ENCODE results near the gene NDUFS1. TPM values are rescaled to one million over a fixed set of nuclear protein-coding genes. Genes with fewer than 3 reads are reported as not detected.
"Not testable (repeated sequence)": the region's sequence is repeated elsewhere in the genome, so short reads cannot be mapped to it uniquely, and the experiment has no call there.

The NDUFS1 gene
- total RNA-seq, 4 donors from 2014 or later = 50.9 to 162 (median 82.8) TPM

DNA sequence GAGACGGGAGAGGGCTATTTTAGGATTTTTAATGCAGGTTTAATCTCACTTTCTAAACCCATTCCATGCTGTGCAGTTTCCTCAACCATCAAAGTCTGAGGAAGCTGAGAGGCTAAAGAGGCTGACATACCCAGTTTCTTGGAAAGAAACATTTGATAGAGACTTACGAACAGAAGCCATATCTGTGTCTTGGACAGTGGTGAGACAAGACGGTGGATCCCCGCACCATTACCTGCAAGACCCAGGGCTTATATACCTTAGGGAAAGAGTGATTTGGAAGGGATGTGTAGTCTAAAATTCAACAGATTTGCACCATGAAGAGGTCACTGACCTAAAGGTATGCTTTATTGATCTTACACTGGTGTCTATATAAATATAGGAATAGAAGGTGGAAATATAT is 13.9 kb upstream of the NDUFS1 start:
- 90 to 96% methylated on average over 4 of the region's 4 CpGs for WGBS, 2 donors
- Histone ChIP-seq H3K4me3 (replicated peaks in 1 of 3) (no peak overlapping the region), H3K9me3 (no peaks in the 10 kb centered on the region), H3K4me1 (no peaks in the 10 kb centered on the region), H3K27ac (no peak overlapping the region), H3K27me3 (no peaks in the 10 kb centered on the region), H3K36me3 (no peaks in the 10 kb centered on the region)
- DNase-seq = no peak
- intact Hi-C loops (cut with DNase I) = no loop called here
- TF ChIP-seq POLR2A (IDR thresholded peaks at IDR 0.05) = no peak
- TF ChIP-seq, protein P1, sequence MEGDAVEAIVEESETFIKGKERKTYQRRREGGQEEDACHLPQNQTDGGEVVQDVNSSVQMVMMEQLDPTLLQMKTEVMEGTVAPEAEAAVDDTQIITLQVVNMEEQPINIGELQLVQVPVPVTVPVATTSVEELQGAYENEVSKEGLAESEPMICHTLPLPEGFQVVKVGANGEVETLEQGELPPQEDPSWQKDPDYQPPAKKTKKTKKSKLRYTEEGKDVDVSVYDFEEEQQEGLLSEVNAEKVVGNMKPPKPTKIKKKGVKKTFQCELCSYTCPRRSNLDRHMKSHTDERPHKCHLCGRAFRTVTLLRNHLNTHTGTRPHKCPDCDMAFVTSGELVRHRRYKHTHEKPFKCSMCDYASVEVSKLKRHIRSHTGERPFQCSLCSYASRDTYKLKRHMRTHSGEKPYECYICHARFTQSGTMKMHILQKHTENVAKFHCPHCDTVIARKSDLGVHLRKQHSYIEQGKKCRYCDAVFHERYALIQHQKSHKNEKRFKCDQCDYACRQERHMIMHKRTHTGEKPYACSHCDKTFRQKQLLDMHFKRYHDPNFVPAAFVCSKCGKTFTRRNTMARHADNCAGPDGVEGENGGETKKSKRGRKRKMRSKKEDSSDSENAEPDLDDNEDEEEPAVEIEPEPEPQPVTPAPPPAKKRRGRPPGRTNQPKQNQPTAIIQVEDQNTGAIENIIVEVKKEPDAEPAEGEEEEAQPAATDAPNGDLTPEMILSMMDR (IDR thresholded peaks at IDR 0.05) = no peak

DNA sequence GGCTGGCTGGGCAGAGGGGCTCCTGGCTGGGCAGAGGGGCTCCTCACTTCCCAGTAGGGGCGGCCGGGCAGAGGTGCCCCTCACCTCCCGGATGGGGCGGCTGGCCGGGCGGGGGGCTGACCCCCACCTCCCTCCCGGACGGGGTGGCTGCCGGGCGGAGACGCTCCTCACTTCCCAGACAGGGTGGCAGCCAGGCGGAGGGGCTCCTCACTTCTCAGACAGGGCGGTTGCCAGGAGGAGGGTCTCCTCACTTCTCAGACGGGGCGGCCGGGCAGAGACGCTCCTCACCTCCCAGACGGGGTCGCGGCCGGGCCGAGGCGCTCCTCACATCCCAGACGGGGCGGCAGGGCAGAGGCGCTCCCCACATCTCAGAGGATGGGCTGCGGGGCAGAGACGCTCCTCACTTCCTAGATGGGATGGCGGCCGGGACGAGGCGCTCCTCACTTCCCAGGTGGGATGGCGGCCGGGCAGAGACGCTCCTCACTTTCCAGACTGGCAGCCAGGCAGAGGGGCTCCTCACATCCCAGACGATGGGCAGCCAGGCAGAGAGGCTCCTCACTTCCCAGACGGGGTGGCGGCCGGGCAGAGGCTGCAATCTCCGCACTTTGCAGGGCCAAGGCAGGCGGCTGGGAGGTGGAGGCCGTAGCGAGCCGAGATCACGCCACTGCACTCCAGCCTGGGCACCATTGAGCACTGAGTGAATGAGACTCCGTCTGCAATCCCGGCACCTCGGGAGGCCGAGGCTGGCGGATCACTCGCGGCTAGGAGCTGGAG is 12.6 kb upstream of the NDUFS1 start:
- DNase-seq; H3K4me3 ChIP-seq (replicated peaks in 1 of 3); H3K27me3 ChIP-seq; intact Hi-C loops (cut with DNase I); H3K36me3 ChIP-seq; H3K9me3 ChIP-seq; H3K4me1 ChIP-seq; H3K27ac ChIP-seq: not testable (repeated sequence)
- WGBS, 2 donors = 97% methylated on average over 19 of the region's 52 CpGs; no CpG with 5 or more reads in 1 of the 2 donors

DNA sequence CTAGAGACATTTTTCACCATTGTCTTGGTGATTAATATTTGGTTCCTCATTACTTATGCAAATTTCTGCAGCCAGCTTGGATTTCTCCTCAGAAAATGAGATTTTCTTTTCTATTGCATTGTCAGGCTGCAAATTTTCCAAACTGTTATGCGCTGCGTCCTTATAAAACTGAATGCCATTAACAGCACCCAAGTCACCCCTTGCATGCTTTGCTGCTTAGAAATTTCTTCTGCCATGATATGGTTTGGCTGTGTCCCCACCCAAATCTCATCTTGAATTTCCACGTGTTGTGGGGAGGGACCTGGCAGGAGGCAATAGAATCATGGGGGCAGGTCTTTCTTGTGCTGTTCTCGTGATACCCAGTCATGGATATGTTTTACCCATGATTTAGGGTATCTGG is 9.0 kb upstream of the NDUFS1 start:
- DNase-seq; H3K27ac ChIP-seq; H3K4me1 ChIP-seq; H3K4me3 ChIP-seq (replicated peaks in 1 of 3); H3K36me3 ChIP-seq; H3K27me3 ChIP-seq; intact Hi-C loops (cut with DNase I); H3K9me3 ChIP-seq: not testable (repeated sequence)
- WGBS, 2 donors = 94 to 98% methylated on average over 4 of the region's 4 CpGs

DNA sequence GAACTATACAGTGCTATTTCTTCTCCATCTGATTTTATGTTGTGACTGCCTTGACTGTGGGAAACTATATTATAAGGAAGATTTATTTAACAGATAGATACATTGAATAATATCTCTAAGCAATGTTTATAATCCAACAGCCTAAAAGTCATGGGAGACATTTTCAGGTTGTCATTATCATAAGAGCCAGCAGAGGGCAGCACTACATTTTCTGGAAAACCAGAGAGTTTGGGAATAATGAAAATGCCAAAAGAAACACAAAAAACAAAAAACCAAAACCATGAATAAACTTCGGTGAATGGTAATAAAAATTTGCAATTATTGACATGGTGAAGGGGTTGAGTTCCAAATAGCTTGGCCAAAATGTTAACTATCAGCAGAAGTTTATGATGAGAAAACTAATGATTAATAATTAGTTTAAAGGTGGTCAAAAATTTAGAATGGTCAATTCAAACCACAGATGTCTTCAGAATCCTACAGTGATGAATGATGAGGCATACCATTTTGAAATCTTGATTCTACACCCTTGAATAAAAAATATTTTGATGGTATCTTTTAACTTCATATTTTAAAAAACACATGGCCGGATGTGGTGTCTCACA is 5.1 kb upstream of the NDUFS1 start:
- WGBS, 2 donors = 69 to 73% methylated on average over 2 of the region's 2 CpGs
- Histone ChIP-seq H3K36me3 (peaks cover 13 to 28% of the 10 kb centered on the region in 2 donors), H3K27ac (no peak overlapping the region), H3K4me1 (peaks cover 4 to 11% of the 10 kb centered on the region in 2 donors), H3K9me3 (no peaks in the 10 kb centered on the region), H3K4me3 (replicated peaks in 1 of 3) (no peak overlapping the region), H3K27me3 (no peaks in the 10 kb centered on the region)
- TF ChIP-seq, protein P1 (IDR thresholded peaks at IDR 0.05) = peak; percentile 52 to 75 (median 63)
- no peak for TF ChIP-seq POLR2A (IDR thresholded peaks at IDR 0.05)
- peak in 1 of 2 donors; percentile 4 for DNase-seq
- intact Hi-C loops (cut with DNase I) = no loop called here

DNA sequence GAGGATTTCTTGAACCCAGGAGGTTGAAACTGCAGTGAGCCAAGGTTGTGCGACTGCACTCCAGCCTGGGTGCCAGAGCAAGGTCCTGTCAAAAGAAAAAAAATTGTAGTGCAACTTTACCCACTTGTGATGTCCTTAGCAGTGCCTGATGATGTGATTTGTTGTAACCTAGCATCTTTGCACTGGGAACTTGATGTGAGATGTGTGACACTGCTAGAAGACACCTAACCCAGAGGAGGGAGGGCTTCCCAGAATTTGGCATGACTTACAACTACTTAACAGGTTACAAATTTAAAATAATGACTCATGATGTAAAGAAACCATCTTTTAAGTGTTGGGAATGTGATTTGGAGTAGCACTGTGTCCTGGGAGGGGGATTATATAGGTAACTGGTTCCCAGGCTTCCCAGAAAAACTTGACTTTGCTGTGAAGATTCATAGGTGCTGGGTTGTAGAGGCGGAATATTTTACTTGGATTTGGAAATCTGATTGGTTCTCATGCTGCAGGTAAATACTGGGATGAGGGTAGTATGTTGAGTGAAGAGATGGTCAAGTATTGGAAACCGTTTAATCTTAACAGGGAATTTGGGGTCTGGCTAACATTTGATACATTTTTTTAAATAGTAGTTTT is 4.1 kb upstream of the NDUFS1 start:
- WGBS, 2 donors = 85 to 95% methylated on average over 3 of the region's 3 CpGs
- intact Hi-C loops (cut with DNase I) = no loop called here
- TF ChIP-seq, protein P1 (IDR thresholded peaks at IDR 0.05) = no peak
- TF ChIP-seq POLR2A (IDR thresholded peaks at IDR 0.05) = no peak

DNA sequence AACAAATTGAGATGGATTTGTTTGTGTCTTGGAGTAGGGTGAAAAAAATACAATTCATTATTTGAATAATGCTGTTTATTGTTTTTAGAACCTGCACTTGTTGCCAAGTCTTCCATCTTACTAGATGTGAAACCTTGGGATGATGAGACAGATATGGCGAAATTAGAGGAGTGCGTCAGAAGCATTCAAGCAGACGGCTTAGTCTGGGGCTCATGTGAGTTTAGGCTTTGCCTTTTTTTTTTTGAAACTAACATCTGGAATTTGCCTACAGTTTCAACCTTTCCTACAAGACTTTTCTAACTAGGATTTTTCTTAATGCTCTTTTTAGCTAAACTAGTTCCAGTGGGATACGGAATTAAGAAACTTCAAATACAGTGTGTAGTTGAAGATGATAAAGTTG is 3.2 kb upstream of the NDUFS1 start:
- DNase-seq; H3K27me3 ChIP-seq; intact Hi-C loops (cut with DNase I); H3K9me3 ChIP-seq; H3K27ac ChIP-seq; H3K4me3 ChIP-seq (replicated peaks in 1 of 3): not testable (repeated sequence)
- peaks cover 13 to 28% of the 10 kb centered on the region in 2 donors for H3K36me3 ChIP-seq
- H3K4me1 ChIP-seq = peaks cover 7 to 20% of the 10 kb centered on the region in 2 donors
- WGBS, 2 donors = 93 to 96% methylated on average over 4 of the region's 4 CpGs

More for the DNA sequence above, 4.1 kb upstream of the NDUFS1 start:
- DNase-seq = no peak
- Histone ChIP-seq H3K9me3 (no peaks in the 10 kb centered on the region), H3K27me3 (no peaks in the 10 kb centered on the region), H3K4me3 (replicated peaks in 1 of 3) (no peak overlapping the region), H3K27ac (no peak overlapping the region), H3K4me1 (peaks cover 4 to 11% of the 10 kb centered on the region in 2 donors), H3K36me3 (peaks cover 13 to 28% of the 10 kb centered on the region in 2 donors)

Data from thyroid gland (tissue), 4 donors.